ENCODE results near the gene DYRK3.

DNA sequence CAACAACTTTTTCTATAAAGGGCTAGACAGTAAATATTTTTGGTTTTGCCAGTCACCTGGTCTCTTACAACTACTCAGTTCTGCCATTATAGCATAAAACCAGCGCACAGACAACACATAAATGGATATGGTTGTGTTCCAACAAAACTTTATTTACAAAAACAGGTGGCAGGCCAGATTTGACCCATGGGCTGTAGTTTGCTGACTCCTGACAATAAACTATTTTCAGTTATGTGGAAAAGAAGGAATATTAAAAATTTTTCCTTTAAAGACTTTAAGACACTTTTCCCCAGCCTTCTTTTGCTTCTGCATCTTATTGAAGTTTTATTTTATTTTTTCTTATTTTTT is 39.0 kb upstream of the DYRK3 start:
- no peak for TF ChIP-seq CTCF (IDR thresholded peaks at IDR 0.05 in 8 of 11, conservative IDR thresholded peaks at IDR 0.05 in 3 of 11)
- TF ChIP-seq POLR2AphosphoS5 (IDR thresholded peaks at IDR 0.05), result no peak
